CD4-positive, alpha-beta T cell treated with Interleukin-15 for 1 hour (primary cell): ENCODE data around the gene PRLR.

ENCODE experiments used
- DNase-seq: peaks from one replicate; pipeline ENCODE4 v3.0.0-alpha.2; 2020

Gene PRLR

GRCh38 chr5:35233121-35233520 lies 2.8 kb upstream of the PRLR start:
- DNase-seq = no peak

- DNase-seq = no peak
Measured at GRCh38 chr5:35232124-35232523, 1.8 kb upstream of the PRLR start.

- no peak for DNase-seq
Measured at GRCh38 chr5:35229076-35230037, 930 bp downstream of the PRLR start.

- DNase-seq = no peak
Measured at GRCh38 chr5:35228310-35228709, 2.0 kb downstream of the PRLR start.

GRCh38 chr5:35227720-35228119 lies 2.6 kb downstream of the PRLR start:
- no peak for DNase-seq

- DNase-seq = no peak
Measured at GRCh38 chr5:35223787-35224395, 6.4 kb downstream of the PRLR start.

GRCh38 chr5:35220967-35221366 lies 9.3 kb downstream of the PRLR start:
- no peak for DNase-seq

GRCh38 chr5:35218981-35219380 lies 11.3 kb downstream of the PRLR start:
- no peak for DNase-seq

- no peak for DNase-seq
Measured at GRCh38 chr5:35214051-35214450, 16.2 kb downstream of the PRLR start.

- no peak for DNase-seq
Measured at GRCh38 chr5:35213608-35214007, 16.7 kb downstream of the PRLR start.

GRCh38 chr5:35212122-35212982 lies 17.9 kb downstream of the PRLR start:
- DNase-seq = no peak

- DNase-seq = no peak
Measured at GRCh38 chr5:35209862-35210261, 20.4 kb downstream of the PRLR start.

GRCh38 chr5:35205606-35206005 lies 24.7 kb downstream of the PRLR start:
- DNase-seq = no peak

GRCh38 chr5:35205186-35205585 lies 25.1 kb downstream of the PRLR start:
- no peak for DNase-seq

GRCh38 chr5:35203403-35203802 lies 26.9 kb downstream of the PRLR start:
- no peak for DNase-seq

- no peak for DNase-seq
Measured at GRCh38 chr5:35202319-35203111, 27.8 kb downstream of the PRLR start.

GRCh38 chr5:35201291-35201690 lies 29.0 kb downstream of the PRLR start:
- DNase-seq = no peak

- no peak for DNase-seq
Measured at GRCh38 chr5:35199886-35200285, 30.4 kb downstream of the PRLR start.

GRCh38 chr5:35198686-35199085 lies 31.6 kb downstream of the PRLR start:
- DNase-seq = no peak

- no peak for DNase-seq
Measured at GRCh38 chr5:35198075-35198474, 32.2 kb downstream of the PRLR start.

GRCh38 chr5:35197351-35197750 lies 32.9 kb downstream of the PRLR start:
- no peak for DNase-seq

GRCh38 chr5:35195472-35195852 lies 34.8 kb downstream of the PRLR start:
- DNase-seq = no peak
